Ovary (tissue), 9 donors: Measurements from ENCODE around the gene KRT86. TPM values are rescaled to one million over a fixed set of nuclear protein-coding genes. Genes with fewer than 3 reads are reported as not detected.

ENCODE experiments used
- DNase-seq, 5 donors: peaks; one replicate each; pipeline ENCODE4 v3.0.0-alpha.2; 2019 to 2020
- H3K27ac ChIP-seq, 2 donors: fragments of 200-600 bp; one replicate each; pipeline versions ENCODE4 v1.5.1 to v1.8.0; 2019 to 2022
- H3K27me3 ChIP-seq: fragments of 200-600 bp; one replicate; pipeline ENCODE4 v1.8.0; 2022
- H3K36me3 ChIP-seq: fragments of 200-600 bp; sonication (generic); one replicate; pipeline ENCODE4 v1.5.1; 2019
- H3K4me1 ChIP-seq: one replicate; pipeline ENCODE4 v1.8.1; 2013; ENCODE audit warnings: mild to moderate bottlenecking, moderate library complexity; ENCODE audit not compliant: insufficient read depth
- H3K4me3 ChIP-seq: fragments of 200-600 bp; sonication (generic); one replicate; pipeline ENCODE4 v1.5.1; 2017
- H3K9me3 ChIP-seq, 2 donors: fragments of 200-600 bp in 1 of 2; sonication (generic) in 1 of 2; one replicate each; pipeline versions ENCODE4 v1.5.1 to v1.8.1; 2013 to 2019; ENCODE audit warnings: mild to moderate bottlenecking in 1 of 2, moderate library complexity in 1 of 2
- CTCF ChIP-seq, 3 donors: fragments of 450-650 bp in 2 of 3; fragments of 200-600 bp in 1 of 3; IDR thresholded peaks; one replicate each; pipeline versions ENCODE4 v1.5.1 to v1.8.0; 2016 to 2022; ENCODE audit warnings: antibody characterized with exemption in 3 of 3, mild to moderate bottlenecking in 1 of 3
- EP300 ChIP-seq: sonication (generic); formaldehyde crosslinking; IDR thresholded peaks from one replicate; pipeline ENCODE4 v1.6.1; 2017; ENCODE audit warnings: antibody characterized with exemption
- POLR2A ChIP-seq: fragments of 450-650 bp; IDR thresholded peaks from one replicate; pipeline ENCODE4 v1.6.1; 2017; ENCODE audit warnings: antibody characterized with exemption, mild to moderate bottlenecking, moderate library complexity
- WGBS, 3 donors: extraction: QIAGEN DNeasy Blood & Tissue Kit in 1 of 3; methylation state at CpG; one replicate each; pipeline versions ENCODE4 v1.1.5 to v1.1.7; 2013 to 2017; 5-methylcytosine and 5-hydroxymethylcytosine counted together
- intact Hi-C, 4 donors: fragments of 100-400 bp; cut with DNase I; formaldehyde crosslinking; loops; one replicate each; pipeline versions ENCODE4 v1.11.0 to v1.15.1; 2022 to 2023
- polyA plus RNA-seq, 2 donors: library from polyadenylated mRNA; stranded (reverse); fragments of 200-250 nt in 1 of 2; fragments of 350-450 nt in 1 of 2; fragmentation: Illumina TruSeq in 1 of 2; extraction: RNeasy Lipid Tissue Mini Kit (QIAGEN cat#74804) in 1 of 2; gene quantifications; one replicate each; pipeline ENCODE4 v1.2.3, GENCODE V29; 2013 to 2014
- total RNA-seq, 7 donors: library from RNA; depleted of rRNA in 2 of 7; stranded (reverse); fragments of >200 nt in 2 of 7; fragmentation: NEBNext Ultra II Directional in 3 of 7; extraction: Animal tissue kit (Norgen Biotek cat#: 25700) in 3 of 7; gene quantifications; one replicate each; pipeline versions ENCODE4 v1.1.0 to v1.2.4, GENCODE V29; 2016 to 2023
- donor health status: DM: no; HTN: no; CAD: no; lungs with moderate emphysema.
- donor health status: DM: no; HTN: no; CAD: no.
- donor health status: Bipolar disorder and iron deficiency.
- donor health status: DM: yes; HTN: yes; CAD: no.
- donor health status: DM: no; HTN: no; CAD: no.
- donor health status: DM: yes; HTN: yes; CAD: no.

The KRT86 gene
- total and polyA plus RNA-seq, 9 donors, result 0.69 TPM; not detected in 8

- Histone ChIP-seq H3K36me3 (no peaks in the 10 kb centered on the region), H3K27me3 (no peaks in the 10 kb centered on the region), H3K4me1 (no peaks in the 10 kb centered on the region), H3K4me3 (no peak overlapping the region), H3K27ac (no peak overlapping the region), H3K9me3 (no peaks in the 10 kb centered on the region)
- TF ChIP-seq EP300, result no peak
- TF ChIP-seq CTCF (IDR thresholded peaks at IDR 0.05), result no peak
- TF ChIP-seq POLR2A, result no peak
- intact Hi-C loops, result no loop called here
- DNase-seq, result no peak
- WGBS, 3 donors, result 65 to 72% (median 71%) methylated on average over 11 of the region's 11 CpGs
These were observed 31.7 kb downstream of the KRT86 start for GRCh38 chr12:52305921-52306705.

GRCh38 chr12:52306731-52307130 lies 32.3 kb downstream of the KRT86 start:
- Histone ChIP-seq H3K27ac (no peak overlapping the region), H3K4me1 (no peaks in the 10 kb centered on the region), H3K27me3 (no peaks in the 10 kb centered on the region), H3K36me3 (no peaks in the 10 kb centered on the region), H3K4me3 (no peak overlapping the region), H3K9me3 (no peaks in the 10 kb centered on the region)
- WGBS, 3 donors, result 49 to 82% (median 57%) methylated on average over 2 of the region's 2 CpGs
- TF ChIP-seq CTCF (IDR thresholded peaks at IDR 0.05) (no peak), EP300 (no peak), POLR2A (no peak)
- no peak for DNase-seq
- intact Hi-C loops, result no loop called here

- intact Hi-C loops, result no loop called here
- Histone ChIP-seq H3K27me3 (no peaks in the 10 kb centered on the region), H3K4me3 (no peak overlapping the region), H3K9me3 (no peaks in the 10 kb centered on the region), H3K4me1 (no peaks in the 10 kb centered on the region), H3K27ac (no peak overlapping the region), H3K36me3 (no peaks in the 10 kb centered on the region)
- TF ChIP-seq CTCF (IDR thresholded peaks at IDR 0.05) (no peak), EP300 (no peak), POLR2A (no peak)
- DNase-seq, result no peak
- 6 to 11% (median 10%) methylated on average over 49 to 71 of the region's 71 CpGs for WGBS, 3 donors
These were observed 33.7 kb downstream of the KRT86 start for GRCh38 chr12:52307836-52308805.

- no peak for DNase-seq
- no peaks in the 10 kb centered on the region for H3K4me1 ChIP-seq
- H3K27me3 ChIP-seq, result no peaks in the 10 kb centered on the region
- WGBS, 3 donors, result 38 to 48% (median 47%) methylated on average over 15 of the region's 15 CpGs
- intact Hi-C loops, result no loop called here
- no peak overlapping the region for H3K4me3 ChIP-seq
- H3K9me3 ChIP-seq, result no peaks in the 10 kb centered on the region
- TF ChIP-seq CTCF (IDR thresholded peaks at IDR 0.05) (no peak), EP300 (no peak), POLR2A (no peak)
- no peak overlapping the region for H3K27ac ChIP-seq
- H3K36me3 ChIP-seq, result no peaks in the 10 kb centered on the region
These were observed 34.5 kb downstream of the KRT86 start for GRCh38 chr12:52308806-52309425.
